HG02885 (cell line): ENCODE measurements around the gene ESRRB.

Experiments used
- ATAC-seq: cut with Tn5 transposase; IDR thresholded peaks from one replicate; pipeline ENCODE4 v1.9.1; 2021; ENCODE audit warnings: mild to moderate bottlenecking; ENCODE audit not compliant: unreplicated experiment, poor library complexity

The ESRRB gene

DNA sequence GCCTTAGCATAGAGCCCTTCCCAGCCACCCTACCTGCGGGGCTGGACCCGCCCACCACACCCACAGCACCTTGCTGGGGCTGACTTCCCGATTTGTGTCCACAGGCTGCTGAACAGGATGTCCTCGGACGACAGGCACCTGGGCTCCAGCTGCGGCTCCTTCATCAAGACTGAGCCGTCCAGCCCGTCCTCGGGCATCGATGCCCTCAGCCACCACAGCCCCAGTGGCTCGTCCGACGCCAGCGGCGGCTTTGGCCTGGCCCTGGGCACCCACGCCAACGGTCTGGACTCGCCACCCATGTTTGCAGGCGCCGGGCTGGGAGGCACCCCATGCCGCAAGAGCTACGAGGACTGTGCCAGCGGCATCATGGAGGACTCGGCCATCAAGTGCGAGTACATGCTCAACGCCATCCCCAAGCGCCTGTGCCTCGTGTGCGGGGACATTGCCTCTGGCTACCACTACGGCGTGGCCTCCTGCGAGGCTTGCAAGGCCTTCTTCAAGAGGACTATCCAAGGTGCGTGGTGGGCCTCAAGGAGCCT, 63.4 kb downstream of the ESRRB start:
- no peak for ATAC-seq

DNA sequence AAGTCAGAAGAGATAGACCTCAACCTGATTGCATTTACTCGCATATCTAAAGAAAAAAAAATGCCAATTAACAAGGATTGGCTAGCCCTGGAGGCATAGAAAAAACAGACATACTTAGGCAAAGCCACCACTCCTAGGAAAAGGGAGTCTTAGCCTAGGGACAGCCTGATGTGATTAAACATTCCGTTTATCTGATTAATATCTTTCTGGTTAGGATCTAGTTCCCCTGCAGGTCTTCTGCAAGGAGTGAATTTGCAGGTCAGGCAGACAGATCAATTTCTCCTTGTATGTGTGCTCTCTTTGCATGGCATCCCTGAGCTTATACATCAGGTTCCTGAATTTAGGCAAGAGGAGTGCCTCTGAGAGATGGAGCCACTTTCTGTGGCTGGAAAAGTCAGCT, 70.5 kb downstream of the ESRRB start:
- no peak for ATAC-seq

DNA sequence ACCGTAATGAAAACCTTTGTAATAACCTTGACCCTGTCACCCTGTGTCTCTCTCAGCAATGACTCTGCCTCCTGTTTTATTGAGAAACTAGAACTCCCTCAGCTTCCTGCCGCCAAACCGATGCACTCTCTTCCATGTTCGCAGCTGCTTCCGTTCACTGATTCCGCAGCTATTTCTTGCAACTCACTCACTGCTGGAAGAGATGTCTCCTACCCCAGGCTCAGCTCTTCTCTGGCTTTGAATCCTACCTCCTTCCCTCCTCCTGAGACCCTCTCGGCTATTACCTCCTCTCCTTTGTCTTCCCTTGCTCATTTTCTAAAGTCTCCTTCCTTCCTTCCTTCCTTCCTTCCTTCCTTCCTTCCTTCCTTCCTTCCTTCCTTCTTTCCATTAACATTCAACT, 71.0 kb downstream of the ESRRB start:
- no peak for ATAC-seq

DNA sequence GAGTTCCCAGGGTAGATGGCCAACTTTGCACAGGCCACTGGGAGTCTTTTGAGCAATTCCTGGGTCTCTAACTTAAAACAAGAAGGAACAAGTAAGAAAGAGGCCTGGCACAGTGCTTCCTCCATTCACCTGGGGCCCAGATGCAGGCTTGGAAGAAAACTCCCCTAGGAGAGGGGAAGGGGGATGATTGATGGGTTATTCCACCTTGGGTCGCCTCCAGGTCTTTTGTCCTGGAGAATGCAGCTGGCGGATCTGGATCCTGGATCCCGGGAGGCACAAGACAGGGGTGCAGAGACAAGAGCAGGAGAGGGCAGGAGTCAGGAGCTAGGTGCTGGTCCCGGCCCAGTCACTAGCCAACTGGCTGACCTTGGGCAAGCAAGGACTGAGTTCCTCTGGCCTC, 74.5 kb downstream of the ESRRB start:
- no peak for ATAC-seq

DNA sequence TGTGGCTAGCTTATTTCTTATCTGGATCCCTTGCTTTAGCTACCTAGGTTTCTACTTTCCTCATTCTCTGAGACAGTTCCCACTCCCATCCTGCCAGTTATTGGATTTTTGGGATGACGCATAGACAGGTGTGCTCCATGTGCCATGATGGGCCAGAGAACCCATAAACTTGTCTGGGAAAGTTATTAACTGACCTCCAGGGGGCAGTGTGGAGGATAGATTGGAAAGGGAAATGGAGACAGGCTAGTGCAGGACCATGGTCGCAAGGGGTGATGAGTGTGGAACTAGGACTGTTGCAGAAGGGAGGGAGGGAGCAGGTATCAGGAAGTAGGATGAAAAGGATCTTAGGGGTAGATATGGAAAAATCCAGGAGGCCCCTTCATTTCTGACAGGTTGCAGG, 80.3 kb downstream of the ESRRB start:
- no peak for ATAC-seq

DNA sequence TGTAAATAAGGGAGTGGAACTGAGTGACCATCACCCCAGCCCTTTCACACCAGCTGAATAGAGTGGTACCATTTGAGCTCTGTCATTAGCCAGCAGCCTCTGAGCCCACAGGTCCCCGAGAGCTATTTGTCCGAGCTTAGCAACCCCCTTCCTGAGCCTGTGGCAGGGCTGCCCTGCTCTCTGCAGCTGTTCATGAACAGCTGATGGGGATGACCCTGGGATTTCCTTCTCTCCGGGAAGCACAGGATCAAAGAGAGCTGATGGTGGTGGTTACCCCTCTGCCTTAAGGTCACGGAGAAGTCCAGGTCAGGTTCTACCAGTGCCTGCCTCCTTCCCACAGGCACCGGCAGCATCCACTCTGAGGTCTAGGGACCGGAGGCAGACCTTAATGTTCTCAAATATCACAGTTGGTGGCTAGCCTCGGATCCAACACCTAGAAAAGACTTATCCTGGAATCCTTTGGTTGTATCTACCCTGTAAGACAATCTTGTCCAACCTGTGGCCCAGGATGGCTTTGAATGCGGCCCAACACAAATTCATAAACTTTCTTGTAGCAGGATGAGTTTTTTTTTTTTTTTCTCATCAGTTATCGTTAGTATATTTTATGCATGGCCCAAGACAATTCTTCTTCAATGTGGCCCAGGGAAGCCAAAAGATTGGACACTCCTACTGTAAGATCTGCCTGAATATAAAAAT, 81.1 kb downstream of the ESRRB start:
- no peak for ATAC-seq

DNA sequence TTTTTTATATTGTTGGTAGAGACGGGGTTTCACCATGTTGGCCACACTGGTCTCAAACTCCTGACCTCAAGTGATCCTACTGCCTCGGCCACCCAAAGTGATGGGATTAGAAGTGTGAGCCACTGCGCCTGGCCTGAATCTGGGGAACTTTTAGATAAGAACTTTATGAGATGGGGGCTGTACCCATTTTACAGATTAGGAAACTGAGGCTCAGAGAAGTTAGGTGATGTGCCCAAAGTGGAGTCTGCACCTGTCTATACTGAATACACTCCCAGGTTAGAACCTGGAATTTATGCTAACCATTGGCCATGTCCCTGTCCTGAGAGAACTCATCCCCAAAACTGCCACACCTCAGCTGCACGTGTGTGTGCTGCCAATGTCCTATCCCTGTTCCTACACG, 81.9 kb downstream of the ESRRB start:
- ATAC-seq, result no peak

DNA sequence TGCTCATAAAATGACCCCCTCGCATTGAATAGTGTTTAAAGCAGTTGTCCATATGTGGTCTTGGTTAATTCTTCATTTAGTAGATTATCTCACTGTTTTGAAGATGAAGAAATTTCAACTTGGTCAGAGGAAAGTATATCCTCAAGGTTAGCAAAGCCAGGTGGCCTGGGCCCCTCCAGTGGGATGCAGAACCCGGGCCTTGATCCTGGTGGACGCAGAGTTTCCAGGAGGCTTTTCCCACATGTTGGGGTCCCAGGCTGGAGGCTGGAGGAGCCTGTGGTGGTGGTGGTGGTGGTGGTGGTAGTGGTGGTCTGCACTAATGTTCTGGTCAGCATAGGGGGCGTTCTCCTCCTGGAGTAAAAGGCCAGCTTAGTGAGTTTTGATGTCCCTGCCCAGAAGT, 85.9 kb downstream of the ESRRB start:
- no peak for ATAC-seq

DNA sequence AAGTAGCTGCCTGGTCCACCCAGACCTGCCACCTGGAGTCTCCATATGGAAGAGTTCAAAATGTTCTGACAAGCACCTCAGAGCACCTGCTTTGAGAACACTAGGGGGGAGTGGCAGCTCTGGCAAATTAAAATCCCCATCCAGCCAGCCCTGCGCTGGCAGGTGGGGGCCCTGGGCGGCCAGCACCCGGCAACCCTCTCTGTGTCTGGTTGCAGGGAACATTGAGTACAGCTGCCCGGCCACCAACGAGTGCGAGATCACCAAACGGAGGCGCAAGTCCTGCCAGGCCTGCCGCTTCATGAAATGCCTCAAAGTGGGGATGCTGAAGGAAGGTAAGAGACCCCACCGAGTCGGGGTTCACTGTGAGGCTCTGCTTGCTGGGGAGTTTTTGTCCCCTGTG, 86.4 kb downstream of the ESRRB start:
- ATAC-seq, result no peak

DNA sequence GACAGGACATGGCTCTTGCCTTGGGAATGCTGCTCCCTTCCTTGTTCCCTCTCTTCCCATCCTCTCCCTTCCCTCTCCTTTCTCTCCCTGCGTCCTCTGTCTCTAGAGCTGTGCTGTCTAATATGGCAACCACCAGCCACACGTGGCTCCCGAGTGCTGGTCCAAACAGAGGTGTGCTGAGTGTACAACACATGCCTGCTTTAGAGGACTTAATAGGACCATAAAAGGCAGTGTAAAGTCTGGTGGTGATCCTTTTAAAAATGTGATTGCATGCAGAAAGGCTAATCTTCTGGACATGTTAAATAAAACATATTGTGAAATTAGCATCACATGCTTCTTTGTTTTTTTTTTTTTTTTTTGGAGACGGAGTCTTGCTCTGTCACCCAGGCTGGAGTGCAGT, 87.2 kb downstream of the ESRRB start:
- no peak for ATAC-seq

DNA sequence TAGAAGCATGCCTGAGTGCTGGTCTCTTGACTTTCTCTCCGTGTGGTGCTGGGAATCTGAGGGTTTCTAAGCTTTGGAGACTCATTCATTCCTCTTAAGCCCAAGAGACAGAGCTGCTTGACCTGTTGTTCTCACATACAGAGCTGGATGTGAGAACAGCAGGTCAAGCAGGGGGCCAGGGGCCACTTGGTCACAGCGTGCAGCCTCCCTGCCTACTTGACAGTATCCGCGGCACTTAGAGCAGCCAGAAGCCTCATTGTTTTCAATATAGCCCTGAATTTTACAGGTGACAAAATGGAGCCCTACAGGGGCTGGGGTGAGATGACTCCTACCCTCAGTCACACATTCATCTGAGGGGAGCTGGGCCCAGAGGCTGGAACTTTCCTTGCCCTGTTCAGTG, 88.9 kb downstream of the ESRRB start:
- ATAC-seq, result no peak

DNA sequence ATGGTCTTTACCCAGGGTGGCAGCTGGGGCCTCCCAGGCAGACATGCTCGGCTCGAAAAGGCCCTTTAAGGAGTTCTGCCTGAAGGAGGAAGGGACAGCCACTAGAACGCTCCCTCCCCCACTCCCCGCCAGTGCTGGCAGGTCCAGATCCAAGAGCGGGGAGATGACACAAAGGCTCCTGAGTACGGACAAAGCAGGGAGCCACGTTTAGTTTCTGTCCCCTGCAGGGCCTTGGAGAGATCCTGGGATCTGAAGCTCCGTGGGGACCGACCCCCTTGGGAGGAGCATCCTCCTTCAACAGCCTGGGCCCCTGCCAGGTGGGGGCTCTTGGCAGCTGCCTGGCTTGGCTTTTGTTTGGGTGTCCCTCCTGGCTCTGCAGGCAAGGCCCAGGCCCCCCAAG, 89.7 kb downstream of the ESRRB start:
- no peak for ATAC-seq

DNA sequence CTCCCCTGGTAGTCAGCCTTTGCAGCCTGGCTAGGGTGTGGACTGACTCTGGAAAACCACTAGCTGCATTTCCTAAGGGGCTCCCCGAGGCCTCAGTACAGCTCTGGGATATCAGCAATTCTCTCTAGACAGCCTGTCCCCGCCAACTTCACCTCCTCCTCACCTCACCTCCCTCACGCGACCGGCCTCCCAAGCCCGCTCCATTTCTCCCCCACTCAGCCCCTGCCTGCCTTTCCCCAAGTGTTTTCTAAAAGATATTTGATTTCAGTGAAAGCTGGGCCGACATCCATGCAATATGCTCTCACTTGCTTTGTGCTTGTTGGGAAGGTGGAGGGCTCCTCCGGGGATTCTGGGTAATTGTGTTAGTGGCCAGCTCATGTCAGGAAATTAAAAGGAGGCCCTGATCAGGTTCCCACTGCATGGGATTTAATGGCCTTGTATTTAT, 91.8 kb downstream of the ESRRB start:
- no peak for ATAC-seq

DNA sequence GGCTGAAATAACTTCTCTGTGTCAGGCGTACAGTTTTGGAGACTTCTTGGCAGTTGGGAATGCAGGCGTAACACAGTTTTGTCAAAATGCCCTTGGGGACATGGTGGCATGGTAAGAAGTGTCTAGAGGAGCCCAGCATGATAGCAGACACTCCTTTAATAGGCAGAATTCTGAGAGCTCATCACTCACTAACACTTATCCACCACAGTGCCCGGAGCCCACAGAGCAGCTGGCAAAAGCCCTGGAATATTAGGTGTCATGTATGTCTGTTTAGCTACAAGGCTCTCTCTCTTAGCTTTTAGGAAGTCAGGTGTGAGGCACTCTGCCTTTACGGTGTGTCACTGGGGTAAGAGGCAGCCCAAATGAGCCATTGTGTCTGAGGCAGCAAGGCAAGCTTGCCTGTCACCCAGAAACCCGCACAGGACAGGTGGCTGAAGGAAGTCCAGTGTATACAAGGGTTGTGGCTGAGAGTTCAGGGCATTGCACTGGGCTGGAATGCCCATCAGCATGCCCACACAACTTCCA, 96.3 kb downstream of the ESRRB start:
- ATAC-seq, result no peak

DNA sequence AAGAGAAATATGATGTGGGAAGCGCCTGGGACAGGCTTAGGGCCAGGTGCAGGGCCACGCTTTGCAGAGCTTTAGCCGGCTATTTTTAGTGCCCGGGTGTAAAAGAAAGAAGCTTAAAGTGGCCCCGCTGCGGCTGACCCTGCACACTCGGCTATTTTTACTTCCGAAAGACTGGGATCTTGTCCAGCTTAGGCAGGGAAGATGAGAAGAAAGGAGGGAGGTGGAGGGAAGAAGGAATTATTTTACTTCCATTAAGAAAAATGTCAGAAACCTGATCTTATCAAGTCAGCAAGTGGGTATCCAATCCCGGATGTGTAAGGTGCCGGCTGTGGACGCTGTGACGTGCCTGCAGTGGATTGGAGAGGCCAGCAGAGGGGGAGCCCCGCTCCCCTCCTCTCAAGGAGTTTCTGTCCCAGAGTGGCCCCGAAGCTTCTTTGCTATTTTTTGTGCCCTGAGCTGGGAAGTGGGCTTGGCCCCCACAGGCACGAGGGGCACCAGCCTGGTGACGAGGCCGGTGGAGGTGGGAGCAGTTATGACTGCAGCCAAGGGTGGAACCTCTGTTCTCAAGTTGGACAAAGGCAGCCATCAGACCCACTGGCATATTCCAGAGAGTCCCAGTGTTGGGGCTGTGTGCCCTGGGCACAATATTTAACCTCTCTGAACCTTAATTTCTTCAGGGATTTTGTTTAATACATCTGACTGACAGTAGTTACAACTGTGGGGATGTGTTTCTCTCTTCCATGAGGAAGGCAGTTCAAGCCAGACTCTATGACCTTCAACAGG, 97.7 kb downstream of the ESRRB start:
- no peak for ATAC-seq

DNA sequence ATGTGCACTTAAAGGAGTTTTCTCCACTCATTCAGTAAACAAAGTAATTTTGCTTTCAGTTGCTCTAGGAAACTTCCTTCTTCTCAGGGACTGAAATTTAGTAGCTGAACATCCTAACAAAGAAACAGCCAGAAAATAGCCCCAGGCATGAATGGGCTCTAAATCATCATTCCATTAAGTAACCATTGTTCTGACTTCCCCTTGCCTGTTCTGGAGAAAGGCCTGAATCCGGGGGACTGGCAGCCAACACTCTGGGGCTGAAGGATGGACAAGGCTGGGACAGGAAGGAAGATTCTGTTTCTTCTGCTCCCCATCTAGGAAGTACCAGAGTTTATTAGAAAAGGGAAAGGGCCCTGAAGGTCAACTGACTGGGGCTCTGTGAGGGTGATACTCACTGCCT, 104.5 kb downstream of the ESRRB start:
- ATAC-seq, result no peak

DNA sequence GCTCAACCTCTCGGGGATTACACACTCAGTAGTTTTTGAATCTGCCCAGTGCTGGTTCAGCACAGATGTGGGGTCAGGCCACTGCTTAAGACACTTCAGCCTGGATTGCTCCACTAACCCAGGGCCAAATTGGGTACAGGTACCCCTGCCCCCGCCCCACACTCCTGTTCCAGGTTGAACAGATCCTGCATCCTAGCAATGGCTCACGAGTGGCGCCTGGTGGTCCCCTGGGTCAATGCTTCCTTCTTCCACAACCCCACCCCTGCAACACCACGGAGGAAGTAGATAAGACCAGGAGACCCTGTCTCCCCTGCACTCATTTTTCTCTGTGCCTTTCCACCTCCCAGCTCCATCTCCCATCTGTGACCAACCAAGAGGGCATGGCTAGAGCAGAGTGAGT, 108.4 kb downstream of the ESRRB start:
- no peak for ATAC-seq

DNA sequence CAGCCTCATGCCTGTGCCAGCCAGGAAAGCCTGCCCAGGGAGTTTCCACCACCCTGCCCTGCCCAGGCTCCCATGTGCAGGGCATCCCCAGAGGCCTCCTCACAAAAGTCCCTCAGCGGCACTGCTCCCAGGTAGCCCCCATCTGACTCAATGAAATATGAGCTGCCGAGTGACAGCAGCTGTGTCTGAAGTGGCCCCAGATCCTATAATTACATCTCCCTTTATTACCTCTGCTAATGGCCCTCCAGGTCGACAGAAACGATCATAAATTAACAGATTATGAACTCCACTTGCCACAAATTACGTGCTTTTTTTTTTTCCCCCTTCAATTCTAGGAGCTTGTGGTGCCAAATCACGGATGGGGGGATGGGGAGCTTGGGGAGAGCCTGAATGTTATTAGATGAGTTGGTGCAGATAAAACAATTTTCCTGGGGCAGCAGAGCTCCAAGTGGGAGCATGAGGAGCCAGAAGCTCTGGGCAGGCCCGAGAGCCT, 110.4 kb downstream of the ESRRB start:
- no peak for ATAC-seq

DNA sequence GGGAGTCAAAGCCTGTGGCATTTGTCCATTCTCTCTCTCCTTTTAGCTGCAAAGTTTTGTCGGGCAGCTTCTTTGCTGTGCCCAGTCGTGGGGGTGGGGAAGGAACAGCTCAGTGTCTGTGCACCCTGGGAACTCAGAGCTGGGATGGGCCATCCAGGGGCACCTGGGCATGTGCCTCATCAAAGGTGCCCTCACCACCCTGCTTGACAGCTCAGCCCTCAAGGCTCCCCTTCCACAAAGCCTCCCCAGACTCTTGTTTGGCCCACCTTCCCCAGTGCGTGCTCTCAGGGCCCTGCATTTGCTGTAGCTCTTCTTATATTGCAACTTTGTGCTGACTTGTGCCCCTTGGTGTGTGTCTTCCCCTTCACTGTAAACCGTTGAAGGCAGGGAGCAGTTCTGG, 112.6 kb downstream of the ESRRB start:
- no peak for ATAC-seq

DNA sequence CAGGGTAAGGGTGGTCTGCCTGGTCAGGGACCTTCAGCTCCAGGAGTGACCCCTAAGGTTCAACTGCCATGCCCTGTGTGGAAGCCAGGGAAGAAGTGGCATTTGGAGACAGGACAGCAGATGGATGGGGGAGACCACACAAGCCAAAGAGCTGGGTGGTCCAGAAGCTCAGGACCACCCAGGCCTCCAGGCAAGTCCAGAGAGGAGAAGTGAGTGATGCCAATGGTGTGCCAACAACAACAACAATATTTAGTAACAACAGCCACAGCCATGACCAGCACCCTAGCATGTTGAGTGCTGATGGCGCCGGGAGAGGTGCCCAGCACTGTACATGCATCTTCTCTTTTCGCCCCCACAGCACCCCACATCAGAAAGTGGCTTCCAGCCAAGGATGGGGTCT, 113.7 kb downstream of the ESRRB start:
- no peak for ATAC-seq

DNA sequence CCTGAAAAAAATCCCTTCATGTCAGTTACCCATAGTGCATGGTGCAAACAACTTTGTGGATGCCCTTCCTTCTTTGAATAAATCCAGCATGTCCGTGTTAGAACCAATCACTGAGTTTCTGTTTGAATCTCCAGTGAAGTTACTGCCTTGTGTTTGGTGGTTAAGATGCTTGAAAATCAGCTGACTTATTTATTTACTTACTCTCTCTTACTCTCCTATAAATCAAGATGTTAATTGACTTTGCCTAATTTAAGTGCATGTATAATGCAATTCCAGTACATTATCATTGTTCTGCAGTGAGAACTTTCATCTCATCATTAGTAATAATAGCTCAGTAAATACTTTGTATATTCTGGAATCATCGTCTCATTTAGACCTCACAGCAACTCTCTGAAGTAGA, 114.2 kb downstream of the ESRRB start:
- no peak for ATAC-seq
